ENCODE measurements around the gene LRMDA.

LRMDA gene

GRCh38 chr10:76420725-76421124, 989.3 kb downstream of the LRMDA start:
- Histone ChIP-seq H3K4me3 (IDR thresholded peaks at IDR 0.05; ENCODE audit: insufficient read depth, low read depth, low read length) (no peak overlapping the region), H4K20me1 (ENCODE audit: insufficient read depth) (no peaks in the 10 kb centered on the region), H3K9ac (no peak overlapping the region), H2AFZ (ENCODE audit: low read depth) (no peak overlapping the region), H3K36me3 (ENCODE audit: insufficient read depth) (no peaks in the 10 kb centered on the region), H3K4me1 (ENCODE audit: low read depth, poor library complexity, severe bottlenecking) (no peaks in the 10 kb centered on the region), H3K27me3 (ENCODE audit: insufficient read depth, low read depth) (no peaks in the 10 kb centered on the region), H3K27ac (no peak overlapping the region), H3K79me2 (ENCODE audit: insufficient read depth, low read depth) (no peaks in the 10 kb centered on the region), H3K4me2 (no peak overlapping the region)
- TF ChIP-seq CTCF (conservative IDR thresholded peaks at IDR 0.05; ENCODE audit: low read depth, low read length), result no peak

GRCh38 chr10:76422769-76423168, 991.3 kb downstream of the LRMDA start:
- Histone ChIP-seq H3K79me2 (ENCODE audit: insufficient read depth, low read depth) (no peaks in the 10 kb centered on the region), H3K27ac (no peak overlapping the region), H3K27me3 (ENCODE audit: insufficient read depth, low read depth) (no peaks in the 10 kb centered on the region), H3K4me3 (IDR thresholded peaks at IDR 0.05; ENCODE audit: insufficient read depth, low read depth, low read length) (no peak overlapping the region), H3K36me3 (ENCODE audit: insufficient read depth) (no peaks in the 10 kb centered on the region), H3K4me1 (ENCODE audit: low read depth, poor library complexity, severe bottlenecking) (no peaks in the 10 kb centered on the region), H2AFZ (ENCODE audit: low read depth) (no peak overlapping the region), H3K4me2 (no peak overlapping the region), H4K20me1 (ENCODE audit: insufficient read depth) (no peaks in the 10 kb centered on the region), H3K9ac (no peak overlapping the region)
- TF ChIP-seq CTCF (conservative IDR thresholded peaks at IDR 0.05; ENCODE audit: low read depth, low read length), result no peak

GRCh38 chr10:76428551-76429367, 997.3 kb downstream of the LRMDA start:
- Histone ChIP-seq H3K9ac (no peak overlapping the region), H3K36me3 (ENCODE audit: insufficient read depth) (no peaks in the 10 kb centered on the region), H2AFZ (ENCODE audit: low read depth) (no peak overlapping the region), H3K27ac (no peak overlapping the region), H3K27me3 (ENCODE audit: insufficient read depth, low read depth) (no peaks in the 10 kb centered on the region), H3K4me1 (ENCODE audit: low read depth, poor library complexity, severe bottlenecking) (no peaks in the 10 kb centered on the region), H3K4me2 (no peak overlapping the region), H3K4me3 (IDR thresholded peaks at IDR 0.05; ENCODE audit: insufficient read depth, low read depth, low read length) (no peak overlapping the region), H4K20me1 (ENCODE audit: insufficient read depth) (no peaks in the 10 kb centered on the region), H3K79me2 (ENCODE audit: insufficient read depth, low read depth) (no peaks in the 10 kb centered on the region)
- TF ChIP-seq CTCF (conservative IDR thresholded peaks at IDR 0.05; ENCODE audit: low read depth, low read length), result no peak

GRCh38 chr10:76429368-76430060, 998.1 kb downstream of the LRMDA start:
- Histone ChIP-seq H3K27ac (no peak overlapping the region), H4K20me1 (ENCODE audit: insufficient read depth) (no peaks in the 10 kb centered on the region), H3K79me2 (ENCODE audit: insufficient read depth, low read depth) (no peaks in the 10 kb centered on the region), H3K9ac (no peak overlapping the region), H3K4me1 (ENCODE audit: low read depth, poor library complexity, severe bottlenecking) (no peaks in the 10 kb centered on the region), H2AFZ (ENCODE audit: low read depth) (no peak overlapping the region), H3K4me2 (no peak overlapping the region), H3K27me3 (ENCODE audit: insufficient read depth, low read depth) (no peaks in the 10 kb centered on the region), H3K4me3 (IDR thresholded peaks at IDR 0.05; ENCODE audit: insufficient read depth, low read depth, low read length) (no peak overlapping the region), H3K36me3 (ENCODE audit: insufficient read depth) (no peaks in the 10 kb centered on the region)
- no peak for TF ChIP-seq CTCF (conservative IDR thresholded peaks at IDR 0.05; ENCODE audit: low read depth, low read length)
